ENCODE data around the gene LYPLAL1. TPM values are rescaled to one million over a fixed set of nuclear protein-coding genes. Genes with fewer than 3 reads are reported as not detected.
"Not testable (repeated sequence)": the region's sequence is repeated elsewhere in the genome, so short reads cannot be mapped to it uniquely, and the experiment has no call there.

Gene LYPLAL1
- total and polyA plus RNA-seq, 10 donors: 13.6 to 42.5 (median 28.8) TPM

- peaks cover 0 to 17% (median 0%) of the 10 kb centered on the region in 8 donors for H3K9me3 ChIP-seq
- H3K4me1 ChIP-seq: no peaks in the 10 kb centered on the region
- H3K27ac ChIP-seq: no peak overlapping the region
- intact Hi-C loops (cut with DNase I; ENCODE audit: low total_unique reads): no loop called here
- WGBS, 5 donors: 80 to 91% (median 82%) methylated on average over 1 of the region's 1 CpG
- H3K4me3 ChIP-seq: no peak overlapping the region
- no peak for TF ChIP-seq POLR2A (IDR thresholded peaks at IDR 0.05)
- TF ChIP-seq POLR2AphosphoS5 (IDR thresholded peaks at IDR 0.05): no peak
- TF ChIP-seq CTCF (IDR thresholded peaks at IDR 0.05 in 8 of 11, conservative IDR thresholded peaks at IDR 0.05 in 3 of 11): no peak
- DNase-seq: no peak
- no peaks in the 10 kb centered on the region for H3K36me3 ChIP-seq
- H3K27me3 ChIP-seq (replicated peaks in 1 of 7): no peaks in the 10 kb centered on the region
These were observed 73.8 kb downstream of the LYPLAL1 start for GRCh38 chr1:219247441-219247840.

- intact Hi-C loops (cut with DNase I; ENCODE audit: low total_unique reads): not testable (repeated sequence)
- 90 to 98% (median 92%) methylated on average over 2 of the region's 2 CpGs for WGBS, 5 donors
These were observed 76.8 kb downstream of the LYPLAL1 start for GRCh38 chr1:219250468-219250867.

GRCh38 chr1:219257751-219258150, 84.1 kb downstream of the LYPLAL1 start:
- 39 to 46% (median 42%) methylated on average over 2 of the region's 2 CpGs for WGBS, 5 donors
- Histone ChIP-seq H3K27ac (no peak overlapping the region), H3K36me3 (no peaks in the 10 kb centered on the region), H3K9me3 (peaks cover 0 to 52% (median 36%) of the 10 kb centered on the region in 8 donors), H3K27me3 (replicated peaks in 1 of 7) (no peaks in the 10 kb centered on the region), H3K4me3 (no peak overlapping the region), H3K4me1 (no peaks in the 10 kb centered on the region)
- DNase-seq: no peak
- intact Hi-C loops (cut with DNase I; ENCODE audit: low total_unique reads): no loop called here
- TF ChIP-seq POLR2A (IDR thresholded peaks at IDR 0.05) (no peak), CTCF (IDR thresholded peaks at IDR 0.05 in 8 of 11, conservative IDR thresholded peaks at IDR 0.05 in 3 of 11) (no peak), POLR2AphosphoS5 (IDR thresholded peaks at IDR 0.05) (no peak)

More at GRCh38 chr1:219250468-219250867, 76.8 kb downstream of the LYPLAL1 start:
- H3K36me3 ChIP-seq; H3K27me3 ChIP-seq (replicated peaks in 1 of 7); H3K4me3 ChIP-seq; H3K27ac ChIP-seq; H3K4me1 ChIP-seq; DNase-seq: not testable (repeated sequence)
- H3K9me3 ChIP-seq: peaks cover 0 to 28% (median 0%) of the 10 kb centered on the region in 8 donors

GRCh38 chr1:219261454-219261853, 87.8 kb downstream of the LYPLAL1 start:
- WGBS, 5 donors: 46 to 89% (median 76%) methylated on average over 2 of the region's 2 CpGs
- TF ChIP-seq POLR2A (IDR thresholded peaks at IDR 0.05) (no peak), POLR2AphosphoS5 (IDR thresholded peaks at IDR 0.05) (no peak), CTCF (IDR thresholded peaks at IDR 0.05 in 8 of 11, conservative IDR thresholded peaks at IDR 0.05 in 3 of 11) (no peak)
- Histone ChIP-seq H3K27me3 (replicated peaks in 1 of 7) (no peaks in the 10 kb centered on the region), H3K9me3 (peaks cover 0 to 54% (median 37%) of the 10 kb centered on the region in 8 donors), H3K4me1 (no peaks in the 10 kb centered on the region), H3K36me3 (no peaks in the 10 kb centered on the region), H3K27ac (no peak overlapping the region), H3K4me3 (no peak overlapping the region)
- intact Hi-C loops (cut with DNase I; ENCODE audit: low total_unique reads): no loop called here
- DNase-seq: no peak
